ENCODE data around the gene EPHA2. TPM values are rescaled to one million over a fixed set of nuclear protein-coding genes. Genes with fewer than 3 reads are reported as not detected.

The EPHA2 gene
- total and polyA plus RNA-seq, 2 donors (not counting 3 experiments of a cell fraction or from before 2014, with no cell fraction given), result 141 to 147 TPM

GRCh38 chr1:16177306-16177705, 21.4 kb upstream of the EPHA2 start:
- Histone ChIP-seq H3K79me2 (ENCODE audit: control insufficient read depth, insufficient read depth, low read length) (peaks cover 3% of the 10 kb centered on the region), H3K36me3 (ENCODE audit: control insufficient read depth in 2 of 2, extremely low read depth in 1 of 2, insufficient read depth in 2 of 2, low read length in 2 of 2) (no peaks in the 10 kb centered on the region), H3K4me3 (replicated peaks in 1 of 3; ENCODE audit: insufficient read depth in 1 of 3, low read depth in 1 of 3, low read length in 3 of 3) (no peak overlapping the region), H3K27me3 (ENCODE audit: control insufficient read depth in 2 of 2, insufficient read depth in 2 of 2, low read length in 2 of 2) (no peaks in the 10 kb centered on the region), H3K9me3 (replicated peaks; ENCODE audit: control insufficient read depth, insufficient read depth, low read length) (no peaks in the 10 kb centered on the region), H3K9me1 (replicated peaks; ENCODE audit: control insufficient read depth, extremely low read depth, insufficient read depth, low read length) (no peaks in the 10 kb centered on the region), H3K27ac (ENCODE audit: insufficient read depth, low read depth, low read length) (no peak overlapping the region), H4K20me1 (replicated peaks; ENCODE audit: control insufficient read depth, extremely low read depth, insufficient read depth, low read length) (no peaks in the 10 kb centered on the region), H2AFZ (ENCODE audit: low read depth, low read length) (no peak overlapping the region), H3K9ac (replicated peaks; ENCODE audit: extremely low read depth, insufficient read depth, low read length) (no peak overlapping the region), H3K4me1 (ENCODE audit: control insufficient read depth, extremely low read depth, insufficient read depth, low read length) (peaks cover 55% of the 10 kb centered on the region), H3K4me2 (ENCODE audit: insufficient read depth, low read length) (no peak overlapping the region)
- no peak for TF ChIP-seq MYC (IDR thresholded peaks at IDR 0.05; ENCODE audit: low read depth, low read length)
- no peak for TF ChIP-seq POLR2A (IDR thresholded peaks at IDR 0.05; ENCODE audit: low read depth, low read length)
- TF ChIP-seq EZH2 (IDR thresholded peaks at IDR 0.05; ENCODE audit: borderline replicate concordance, low read depth, low read length, severe bottlenecking), result no peak
- no peak for TF ChIP-seq GATA2 (IDR thresholded peaks at IDR 0.05; ENCODE audit: insufficient read depth, insufficient read length, low read depth, low read length)
- TF ChIP-seq POLR2AphosphoS5 (IDR thresholded peaks at IDR 0.05; ENCODE audit: insufficient read depth, low read depth, low read length), result no peak
- no peak for TF ChIP-seq CTCF (IDR thresholded peaks at IDR 0.05; ENCODE audit: extremely low read depth in 1 of 2, insufficient read depth in 1 of 2, low read depth in 1 of 2, low read length in 2 of 2)
- TF ChIP-seq JUN (IDR thresholded peaks at IDR 0.05; ENCODE audit: borderline replicate concordance, insufficient read depth, insufficient read length, low read depth), result no peak
- no peak for TF ChIP-seq MAX (IDR thresholded peaks at IDR 0.05; ENCODE audit: insufficient read depth, insufficient read length)
- TF ChIP-seq FOS (IDR thresholded peaks at IDR 0.05; ENCODE audit: borderline replicate concordance, insufficient read depth, low read length), result no peak
- ChIA-PET POLR2A (no interaction called here), CTCF (no interaction called here)
- dilution Hi-C loops (cut with MboI; ENCODE audit: extremely low pct_ligation_motif_present, low sequenced_read_pairs), result no loop called here
- no peak for FAIRE-seq
- intact Hi-C loops (cut with micrococcal nuclease), result no loop called here
- no peak for DNase-seq (ENCODE audit: low read depth, low spot score)
- BruUV-seq (replicated peaks), result no TSS peak

Measured in endothelial cell of umbilical vein (primary cell).